Adipocyte (in vitro differentiated cells): Measurements from ENCODE around the gene PPIH.
A peak's percentile ranks its signal among the peaks of the same experiment; 100 is the strongest.
"Not testable (repeated sequence)": the region's sequence is repeated elsewhere in the genome, so short reads cannot be mapped to it uniquely, and the experiment has no call there.

ENCODE experiments used
- DNase-seq: peaks from one replicate; pipeline ENCODE4 v3.0.0-alpha.2; 2015; ENCODE audit warnings: low read depth
- H3K27me3 ChIP-seq: replicated peaks from 2 replicates; pipeline ENCODE4 v1.7.0; 2013; ENCODE audit warnings: mild to moderate bottlenecking, low read length, moderate library complexity; ENCODE audit not compliant: control insufficient read depth, insufficient read depth
- H3K36me3 ChIP-seq: 2 replicates; pipeline ENCODE4 v1.7.0; 2013; ENCODE audit warnings: low read length, mild to moderate bottlenecking, moderate library complexity; ENCODE audit not compliant: control insufficient read depth, insufficient read depth, severe bottlenecking
- H3K4me1 ChIP-seq: 2 replicates; pipeline ENCODE4 v1.7.0; 2013; ENCODE audit warnings: mild to moderate bottlenecking, low read length, moderate library complexity; ENCODE audit not compliant: control insufficient read depth, insufficient read depth
- H3K4me3 ChIP-seq: 2 replicates; pipeline ENCODE4 v1.7.0; 2013; ENCODE audit warnings: mild to moderate bottlenecking, low read length, moderate library complexity
- H3K9ac ChIP-seq: 2 replicates; pipeline ENCODE4 v1.7.0; 2013; ENCODE audit warnings: mild to moderate bottlenecking, low read length, moderate library complexity
- H3K9me3 ChIP-seq: 2 replicates; pipeline ENCODE4 v1.7.0; 2013; ENCODE audit warnings: mild to moderate bottlenecking, low read length, moderate library complexity; ENCODE audit not compliant: control insufficient read depth

Gene PPIH

DNA sequence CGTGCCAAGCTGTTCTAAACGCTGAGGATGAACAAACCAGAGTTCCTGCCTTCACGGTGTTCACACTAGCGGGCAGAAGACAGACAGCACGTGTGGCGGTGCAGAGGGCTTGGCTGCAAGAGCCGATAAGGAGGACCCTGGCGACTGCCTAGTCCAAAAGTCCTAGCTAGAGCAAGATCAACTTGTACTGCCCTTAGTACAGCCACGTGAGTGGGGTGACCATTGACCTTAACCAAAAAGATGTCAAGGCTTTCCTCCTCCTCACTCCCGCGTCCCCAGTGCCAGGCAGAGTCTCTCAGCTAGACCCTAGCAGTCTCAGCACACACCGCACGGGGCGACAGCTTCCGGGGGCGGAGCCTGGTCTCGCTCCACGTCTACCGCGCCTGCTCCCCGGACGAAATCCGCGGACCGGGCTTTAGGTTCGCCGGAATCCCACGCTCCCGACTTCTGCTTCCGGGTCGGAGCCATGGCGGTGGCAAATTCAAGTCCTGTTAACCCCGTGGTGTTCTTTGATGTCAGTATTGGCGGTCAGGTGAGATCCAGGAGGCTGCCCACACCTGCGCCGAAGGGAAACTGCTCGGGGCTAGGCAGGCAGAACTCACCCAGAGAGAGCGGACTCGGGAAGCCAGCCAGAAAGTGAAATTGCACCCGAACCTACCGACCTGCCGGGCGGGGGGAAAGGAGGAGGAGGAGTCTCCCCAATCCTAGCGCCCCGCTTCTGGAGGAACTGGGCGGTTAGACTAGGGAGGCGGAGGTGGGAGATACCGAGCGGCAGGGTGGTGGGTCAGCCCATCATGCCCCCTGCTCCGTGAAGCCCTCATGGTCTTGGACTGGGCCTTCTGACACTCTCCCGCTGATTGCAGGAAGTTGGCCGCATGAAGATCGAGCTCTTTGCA, at the start of gene PPIH:
PPIH (plus strand) TSS at position 443 of the 896 bp plus-strand sequence; CDS start at position 467, 24 bp downstream.
- H3K9me3 ChIP-seq = no peaks in the 10 kb centered on the region
- peak within 1 kb of the TSS; percentile 92 for H3K9ac ChIP-seq
- no peaks in the 10 kb centered on the region for H3K27me3 ChIP-seq
- peaks cover 9% of the 10 kb centered on the region for H3K4me1 ChIP-seq
- H3K36me3 ChIP-seq = peaks cover 18% of the 10 kb centered on the region
- peak; percentile 98 for DNase-seq
- H3K4me3 ChIP-seq = peak within 1 kb of the TSS; percentile 94

DNA sequence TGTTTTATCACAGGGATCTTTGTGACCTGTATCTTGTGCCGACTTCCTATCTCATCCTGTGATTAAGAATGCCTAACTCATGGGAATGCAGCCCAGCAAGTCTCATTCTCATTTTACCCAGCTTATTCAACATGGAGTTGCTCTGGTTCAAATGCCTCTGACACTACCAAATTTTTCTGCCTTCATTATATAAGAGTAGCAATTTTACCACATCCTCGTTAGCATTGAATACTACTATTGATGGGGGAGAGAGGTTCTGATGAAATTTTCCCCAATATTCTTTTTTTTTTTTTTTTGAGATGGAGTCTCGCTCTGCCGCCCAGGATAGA, 44.5 kb upstream of the PPIH start:
- no peak overlapping the region for H3K4me3 ChIP-seq
- H3K9me3 ChIP-seq = no peaks in the 10 kb centered on the region
- H3K27me3 ChIP-seq = no peaks in the 10 kb centered on the region
- DNase-seq = no peak
- no peak overlapping the region for H3K9ac ChIP-seq
- H3K36me3 ChIP-seq = no peaks in the 10 kb centered on the region
- H3K4me1 ChIP-seq = peaks cover under 1% of the 10 kb centered on the region

DNA sequence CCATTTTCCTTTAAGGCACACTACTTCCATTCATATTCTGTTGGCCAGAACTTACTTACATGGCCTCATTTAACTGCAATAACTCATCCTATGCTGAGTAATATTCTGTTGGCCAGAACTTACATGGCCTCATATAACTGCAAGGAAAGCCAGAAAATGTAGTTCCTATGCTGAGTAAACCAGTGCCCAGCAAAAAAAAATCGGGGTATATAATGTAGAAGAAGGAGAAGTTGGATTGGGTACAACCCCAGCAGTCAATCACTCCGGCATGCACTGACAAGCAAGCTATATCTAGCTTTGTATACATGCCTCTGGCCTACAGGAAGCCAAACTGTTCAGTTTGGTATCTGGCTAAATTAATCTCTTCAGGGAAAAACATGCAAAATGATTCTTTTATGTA, 39.4 kb upstream of the PPIH start:
- H3K27me3 ChIP-seq = no peaks in the 10 kb centered on the region

DNA sequence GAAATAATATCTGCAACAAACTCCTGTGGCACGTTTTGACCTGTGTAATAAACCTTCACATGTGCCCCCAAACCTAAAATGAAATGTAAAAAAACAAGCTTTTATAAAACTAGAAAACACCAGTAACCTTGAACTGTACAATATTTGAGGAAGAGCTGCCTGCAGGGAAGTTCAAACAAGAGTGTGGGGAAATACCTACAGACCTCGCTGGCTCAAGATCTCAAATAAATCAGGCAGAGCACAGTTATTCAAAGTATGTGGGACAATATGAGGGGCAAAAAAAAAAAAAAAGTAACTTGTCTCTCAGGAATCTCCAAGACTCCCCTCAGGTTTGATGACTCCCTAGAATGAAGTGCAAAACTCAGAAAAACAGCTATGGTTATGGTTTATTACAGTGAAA, 37.9 kb upstream of the PPIH start:
- H3K36me3 ChIP-seq = no peaks in the 10 kb centered on the region
- H3K27me3 ChIP-seq = no peaks in the 10 kb centered on the region
- H3K4me3 ChIP-seq = no peak overlapping the region
- H3K9me3 ChIP-seq = no peaks in the 10 kb centered on the region
- H3K4me1 ChIP-seq = peaks cover 6% of the 10 kb centered on the region
- no peak for DNase-seq
- H3K9ac ChIP-seq = no peak overlapping the region

More for the DNA sequence above, 39.4 kb upstream of the PPIH start:
- H3K4me1 ChIP-seq = peaks cover 6% of the 10 kb centered on the region
- H3K4me3 ChIP-seq = no peak overlapping the region
- no peaks in the 10 kb centered on the region for H3K36me3 ChIP-seq
- no peaks in the 10 kb centered on the region for H3K9me3 ChIP-seq
- no peak overlapping the region for H3K9ac ChIP-seq
- no peak for DNase-seq

DNA sequence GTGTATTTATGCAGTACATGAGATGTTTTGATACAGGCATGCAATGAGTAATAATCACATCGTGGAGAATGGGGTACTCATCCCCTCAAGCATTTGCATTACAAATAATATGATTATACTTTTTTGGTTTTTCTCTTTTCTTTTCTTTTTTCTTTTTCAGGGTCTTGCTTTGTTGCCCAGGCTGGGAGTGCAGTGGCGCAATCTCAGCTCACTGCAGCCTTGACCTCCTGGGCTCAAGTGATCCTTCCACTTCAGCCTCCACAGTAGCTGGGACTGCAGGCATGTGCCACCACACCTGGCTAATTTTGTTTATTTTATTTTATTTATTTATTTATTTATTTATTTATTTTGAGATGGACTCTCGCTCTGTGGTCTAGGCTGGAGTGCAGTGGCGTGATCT, 37.0 kb upstream of the PPIH start:
- H3K9ac ChIP-seq, DNase-seq, H3K36me3 ChIP-seq, H3K4me3 ChIP-seq, H3K27me3 ChIP-seq, H3K9me3 ChIP-seq, H3K4me1 ChIP-seq: not testable (repeated sequence)

DNA sequence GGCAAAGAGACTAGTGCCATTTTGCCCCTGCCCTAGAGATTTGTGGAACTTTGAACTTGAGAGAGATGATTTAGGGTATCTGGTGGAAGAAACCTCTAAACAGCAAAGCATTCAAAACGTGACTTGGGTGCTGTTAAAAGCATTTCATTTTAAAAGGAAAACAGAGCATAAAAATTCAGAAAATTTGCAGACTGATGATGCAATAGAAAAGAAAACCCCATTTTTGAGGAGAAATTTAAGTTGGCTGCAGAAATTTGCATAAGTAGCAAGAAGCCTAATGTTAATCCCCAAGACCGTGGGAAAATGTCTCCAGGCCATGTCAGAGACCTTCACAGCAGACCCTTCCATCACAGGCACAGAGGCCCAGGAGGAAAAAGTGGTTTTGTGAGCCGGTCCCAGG, 31.0 kb upstream of the PPIH start:
- not testable (repeated sequence) for H3K4me3 ChIP-seq, DNase-seq

DNA sequence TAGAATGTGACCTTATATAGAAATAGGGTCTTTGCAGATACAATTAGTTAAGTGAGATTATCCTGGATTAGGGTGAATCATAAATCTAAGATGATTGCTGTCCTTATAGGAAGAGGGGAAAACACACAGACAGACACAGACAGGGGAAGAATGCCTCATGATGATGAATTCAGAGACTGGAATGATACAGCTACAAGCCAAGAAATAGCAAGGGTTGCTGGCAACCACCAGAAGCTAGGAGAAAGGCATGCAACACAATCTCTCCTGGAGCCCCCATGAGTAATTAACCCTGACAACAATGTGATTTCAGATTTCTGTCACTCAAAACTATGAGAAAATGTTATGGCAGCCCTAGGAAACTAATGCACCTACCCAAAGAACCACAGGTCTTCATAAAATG, 19.1 kb upstream of the PPIH start:
- H3K9ac ChIP-seq = no peak overlapping the region
- H3K4me1 ChIP-seq = peaks cover 10% of the 10 kb centered on the region
- no peak overlapping the region for H3K4me3 ChIP-seq
- no peaks in the 10 kb centered on the region for H3K9me3 ChIP-seq
- no peaks in the 10 kb centered on the region for H3K27me3 ChIP-seq
- DNase-seq = peak; percentile 22
- no peaks in the 10 kb centered on the region for H3K36me3 ChIP-seq

More for the DNA sequence above, 31.0 kb upstream of the PPIH start:
- H3K9ac ChIP-seq, H3K9me3 ChIP-seq, H3K27me3 ChIP-seq, H3K36me3 ChIP-seq, H3K4me1 ChIP-seq: not testable (repeated sequence)

DNA sequence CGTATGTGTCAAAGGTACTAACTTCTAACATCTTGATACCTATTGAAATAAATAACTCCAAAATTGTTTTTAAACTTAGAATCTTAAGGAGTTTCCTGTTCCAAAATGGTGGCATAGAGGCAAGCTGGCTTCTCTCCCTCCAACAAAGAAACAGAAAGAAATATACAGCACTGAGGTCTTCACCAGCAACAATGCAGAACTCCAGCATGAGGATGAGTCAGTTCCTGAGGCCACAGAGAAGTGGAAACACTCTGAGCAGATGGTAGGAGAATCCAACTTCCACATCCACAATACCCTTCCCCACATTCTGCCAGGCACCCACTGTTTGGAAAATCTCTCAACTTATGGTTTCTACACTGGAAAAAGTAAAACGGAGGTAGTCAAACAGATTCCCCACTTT, 12.2 kb upstream of the PPIH start:
- Histone ChIP-seq H3K4me1 (no peaks in the 10 kb centered on the region), H3K36me3 (no peaks in the 10 kb centered on the region), H3K27me3 (no peaks in the 10 kb centered on the region), H3K9ac (no peak overlapping the region), H3K9me3 (no peaks in the 10 kb centered on the region), H3K4me3 (no peak overlapping the region)
- DNase-seq = no peak

DNA sequence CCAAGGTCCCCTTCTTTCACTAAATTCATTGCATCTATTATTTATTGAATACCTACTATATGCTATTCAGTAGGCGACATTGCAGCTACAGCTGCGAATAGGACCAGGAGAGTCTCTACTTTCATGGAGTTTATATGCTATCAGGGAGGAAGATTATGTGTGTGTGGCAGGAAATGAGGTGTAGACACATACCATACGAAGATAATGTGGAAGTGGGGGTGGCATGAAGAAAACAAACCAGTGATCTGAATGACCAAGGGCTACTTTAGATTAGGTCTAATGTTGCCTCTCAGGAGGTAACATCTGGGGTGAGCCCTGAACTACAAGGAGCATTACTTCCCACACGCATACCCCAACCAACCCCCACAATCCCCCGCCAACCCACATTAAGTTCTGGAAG, 1.0 kb upstream of the PPIH start:
- no peaks in the 10 kb centered on the region for H3K9me3 ChIP-seq
- H3K27me3 ChIP-seq = no peaks in the 10 kb centered on the region
- H3K9ac ChIP-seq = peak overlapping the region; percentile 92
- peak overlapping the region; percentile 94 for H3K4me3 ChIP-seq
- DNase-seq = no peak
- H3K36me3 ChIP-seq = peaks cover 15% of the 10 kb centered on the region
- peaks cover 9% of the 10 kb centered on the region for H3K4me1 ChIP-seq

DNA sequence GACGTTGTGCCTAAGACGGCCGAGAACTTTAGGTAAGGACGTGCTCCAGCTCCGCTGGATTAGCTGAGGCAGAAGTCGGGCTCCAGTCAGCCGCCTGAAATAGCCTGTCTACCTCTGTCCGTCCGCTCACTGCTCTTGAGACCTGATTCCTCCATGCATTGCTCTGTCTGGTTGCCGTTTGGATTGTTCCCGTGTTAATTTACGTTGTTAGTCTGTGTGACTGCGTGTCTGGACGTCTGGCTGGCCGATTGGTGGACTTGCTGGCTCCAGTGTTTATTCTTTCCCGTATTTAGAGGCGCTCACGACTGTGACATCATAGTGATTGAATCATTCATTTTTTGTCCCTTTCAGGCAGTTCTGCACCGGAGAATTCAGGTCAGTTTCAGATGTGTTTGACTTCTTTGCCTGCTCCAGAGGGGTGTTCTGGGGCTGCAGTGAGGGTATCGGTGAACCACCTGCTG, 684 bp downstream of the PPIH start:
- no peaks in the 10 kb centered on the region for H3K9me3 ChIP-seq
- DNase-seq = peak; percentile 58
- peaks cover 9% of the 10 kb centered on the region for H3K4me1 ChIP-seq
- peak overlapping the region; percentile 94 for H3K4me3 ChIP-seq
- peaks cover 23% of the 10 kb centered on the region for H3K36me3 ChIP-seq
- no peaks in the 10 kb centered on the region for H3K27me3 ChIP-seq
- peak overlapping the region; percentile 92 for H3K9ac ChIP-seq

DNA sequence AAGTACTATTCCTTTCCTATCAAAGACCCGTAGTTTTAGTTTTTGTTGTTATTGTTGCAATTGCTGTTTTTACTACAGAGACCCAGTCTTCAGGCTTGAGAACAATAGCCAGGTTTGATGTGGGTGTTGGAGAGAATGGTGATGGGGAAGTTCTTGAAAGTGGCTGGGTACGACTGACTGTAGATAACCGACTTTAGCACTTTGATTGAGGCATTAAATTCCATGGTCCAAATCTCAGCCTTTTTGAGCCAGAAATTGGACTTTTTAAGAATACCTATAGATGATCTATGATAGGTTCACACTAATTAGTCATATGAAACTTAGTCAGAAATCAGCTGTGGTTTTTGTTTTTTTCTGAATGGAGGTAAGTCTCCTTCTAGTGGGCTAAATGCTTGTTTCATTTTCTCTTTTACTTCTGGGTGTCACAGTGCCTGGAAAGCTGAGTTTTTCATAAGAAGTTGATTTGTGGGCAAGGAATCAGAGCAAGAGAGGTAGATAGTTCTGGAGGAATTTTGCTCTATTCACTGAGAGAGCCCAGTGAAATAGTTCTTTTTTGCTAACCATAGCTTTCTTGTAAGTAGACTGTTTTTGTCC, 2.8 kb downstream of the PPIH start:
- no peak for DNase-seq
- H3K9ac ChIP-seq = no peak overlapping the region
- H3K4me3 ChIP-seq = no peak overlapping the region
- H3K27me3 ChIP-seq = no peaks in the 10 kb centered on the region
- peaks cover 42% of the 10 kb centered on the region for H3K36me3 ChIP-seq
- peaks cover 9% of the 10 kb centered on the region for H3K4me1 ChIP-seq
- H3K9me3 ChIP-seq = no peaks in the 10 kb centered on the region
